OCI-LY3 (cell line): ENCODE data around the gene WDR26.

Experiments used
- H2AFZ ChIP-seq: fragments of 200-600, 300-600 bp; shearing (Covaris generic); 2 replicates; pipeline ENCODE4 v1.6.0; 2014; ENCODE audit warnings: antibody characterized with exemption, low read depth, low read length
- H3K27ac ChIP-seq: fragments of 200-600, 300-600 bp; sonication (generic); 2 replicates; pipeline ENCODE4 v1.5.1; 2014; ENCODE audit warnings: mild to moderate bottlenecking, low read length, moderate library complexity, mixed read lengths
- H3K27me3 ChIP-seq: fragments of 200-600, 300-600 bp; sonication (generic); 2 replicates; pipeline ENCODE4 v1.6.1; 2014; ENCODE audit warnings: low read depth, low read length, mixed read lengths
- H3K36me3 ChIP-seq: fragments of 200-600, 300-600 bp; sonication (generic); replicated peaks from 2 replicates; pipeline ENCODE3; 2014; ENCODE audit warnings: low read depth, low read length, mixed read lengths
- H3K4me1 ChIP-seq: fragments of 300-600, 200-600 bp; sonication (generic); 2 replicates; pipeline ENCODE4 v1.6.1; 2014; ENCODE audit warnings: low read length, mixed read lengths
- H3K4me2 ChIP-seq: fragments of 200-600, 300-600 bp; sonication (generic); 2 replicates; pipeline ENCODE4 v1.6.1; 2014; ENCODE audit warnings: low read length, mixed read lengths
- H3K4me3 ChIP-seq: fragments of 300-600, 200-600 bp; sonication (generic); 2 replicates; pipeline ENCODE4 v1.5.1; 2014; ENCODE audit warnings: antibody characterized with exemption, mild to moderate bottlenecking, low read length, moderate library complexity
- H3K79me2 ChIP-seq: fragments of 300-600, 200-600 bp; shearing (Covaris generic); 2 replicates; pipeline ENCODE4 v1.6.1; 2014; ENCODE audit warnings: mild to moderate bottlenecking, low read length, mixed read lengths
- H3K9ac ChIP-seq: fragments of 300-600, 200-600 bp; shearing (Covaris generic); 2 replicates; pipeline ENCODE4 v1.6.0; 2014; ENCODE audit warnings: mild to moderate bottlenecking, low read length, moderate library complexity
- H3K9me3 ChIP-seq: fragments of 200-600, 300-600 bp; shearing (Covaris generic); 2 replicates; pipeline ENCODE4 v1.6.1; 2014; ENCODE audit warnings: low read length, mixed read lengths; ENCODE audit not compliant: insufficient read depth
- H4K20me1 ChIP-seq: fragments of 200-600, 300-600 bp; sonication (generic); 2 replicates; pipeline ENCODE4 v1.6.1; 2016; ENCODE audit warnings: low read length, mixed read lengths; ENCODE audit not compliant: insufficient read depth
- EZH2phosphoT487 ChIP-seq: fragments of 200-600 bp; shearing (Covaris generic); IDR thresholded peaks from 2 replicates; pipeline ENCODE4 v1.6.1; 2018; ENCODE audit warnings: antibody characterized with exemption, mixed run types, low read depth
- TF ChIP-seq, protein P1 (sequence below): fragments of 200-600, 300-600 bp; sonication (generic); IDR thresholded peaks from 2 replicates; pipeline ENCODE4 v1.5.1; 2014; ENCODE audit warnings: antibody characterized with exemption, low read length, low read depth

Gene WDR26

DNA sequence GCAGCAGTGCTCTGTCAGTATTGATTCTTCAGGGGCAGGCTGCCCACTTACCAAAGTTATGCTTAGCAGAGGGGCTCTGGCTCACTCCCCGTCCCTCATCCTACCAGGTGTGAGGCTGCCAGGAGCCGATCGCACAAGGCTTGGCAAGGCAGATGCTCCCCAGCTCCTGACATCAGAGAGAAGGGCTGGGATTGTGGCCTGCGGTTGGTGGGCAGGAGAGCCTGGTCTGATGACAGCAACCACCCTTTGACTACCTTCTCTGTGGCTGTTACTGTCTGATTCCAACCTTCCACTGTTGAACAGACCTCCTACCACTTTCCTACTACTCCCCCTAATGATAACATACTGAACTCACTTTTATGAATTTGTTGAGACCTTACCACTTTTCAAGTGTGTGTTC, 23.7 kb upstream of the WDR26 start:
- Histone ChIP-seq H3K9me3 (no peaks in the 10 kb centered on the region), H3K27ac (no peak overlapping the region), H3K79me2 (no peaks in the 10 kb centered on the region), H3K4me1 (peaks cover 5% of the 10 kb centered on the region; the same call in 1 of the 2 replicates), H3K36me3 (peaks cover 7% of the 10 kb centered on the region), H2AFZ (no peak overlapping the region), H3K4me3 (no peak overlapping the region), H3K27me3 (no peaks in the 10 kb centered on the region), H3K9ac (no peak overlapping the region), H3K4me2 (no peak overlapping the region), H4K20me1 (no peaks in the 10 kb centered on the region)
- TF ChIP-seq, protein P1, sequence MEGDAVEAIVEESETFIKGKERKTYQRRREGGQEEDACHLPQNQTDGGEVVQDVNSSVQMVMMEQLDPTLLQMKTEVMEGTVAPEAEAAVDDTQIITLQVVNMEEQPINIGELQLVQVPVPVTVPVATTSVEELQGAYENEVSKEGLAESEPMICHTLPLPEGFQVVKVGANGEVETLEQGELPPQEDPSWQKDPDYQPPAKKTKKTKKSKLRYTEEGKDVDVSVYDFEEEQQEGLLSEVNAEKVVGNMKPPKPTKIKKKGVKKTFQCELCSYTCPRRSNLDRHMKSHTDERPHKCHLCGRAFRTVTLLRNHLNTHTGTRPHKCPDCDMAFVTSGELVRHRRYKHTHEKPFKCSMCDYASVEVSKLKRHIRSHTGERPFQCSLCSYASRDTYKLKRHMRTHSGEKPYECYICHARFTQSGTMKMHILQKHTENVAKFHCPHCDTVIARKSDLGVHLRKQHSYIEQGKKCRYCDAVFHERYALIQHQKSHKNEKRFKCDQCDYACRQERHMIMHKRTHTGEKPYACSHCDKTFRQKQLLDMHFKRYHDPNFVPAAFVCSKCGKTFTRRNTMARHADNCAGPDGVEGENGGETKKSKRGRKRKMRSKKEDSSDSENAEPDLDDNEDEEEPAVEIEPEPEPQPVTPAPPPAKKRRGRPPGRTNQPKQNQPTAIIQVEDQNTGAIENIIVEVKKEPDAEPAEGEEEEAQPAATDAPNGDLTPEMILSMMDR: no peak
- TF ChIP-seq EZH2phosphoT487: no peak

DNA sequence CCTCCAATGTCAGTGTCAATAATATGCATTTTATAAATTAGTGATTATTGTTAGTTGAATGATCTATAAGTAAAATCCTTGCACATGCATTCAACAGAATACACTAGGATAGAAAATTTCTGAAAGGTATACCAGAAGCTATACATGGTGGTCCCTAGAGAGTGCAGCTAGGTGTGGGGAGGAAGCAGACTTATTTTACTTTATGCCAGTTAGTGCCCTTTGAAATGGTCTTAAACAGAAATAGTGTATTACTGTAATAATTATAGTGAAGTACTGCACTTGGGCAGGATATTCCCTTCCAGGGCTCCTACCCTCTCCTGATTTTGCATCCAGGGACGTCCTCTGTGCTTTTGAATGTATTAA, 23.2 kb upstream of the WDR26 start:
- no peaks in the 10 kb centered on the region for H3K27me3 ChIP-seq
- TF ChIP-seq, protein P1: no peak; the same call in 1 of the 2 replicates
- no peak for TF ChIP-seq EZH2phosphoT487
- H3K4me2 ChIP-seq: no peak overlapping the region
- H3K9me3 ChIP-seq: no peaks in the 10 kb centered on the region
- H3K27ac ChIP-seq: no peak overlapping the region
- no peak overlapping the region for H3K4me3 ChIP-seq
- no peaks in the 10 kb centered on the region for H3K79me2 ChIP-seq
- H3K4me1 ChIP-seq: peaks cover 5% of the 10 kb centered on the region; the same call in 1 of the 2 replicates
- H4K20me1 ChIP-seq: no peaks in the 10 kb centered on the region
- peaks cover 7% of the 10 kb centered on the region for H3K36me3 ChIP-seq
- H2AFZ ChIP-seq: no peak overlapping the region
- H3K9ac ChIP-seq: no peak overlapping the region

DNA sequence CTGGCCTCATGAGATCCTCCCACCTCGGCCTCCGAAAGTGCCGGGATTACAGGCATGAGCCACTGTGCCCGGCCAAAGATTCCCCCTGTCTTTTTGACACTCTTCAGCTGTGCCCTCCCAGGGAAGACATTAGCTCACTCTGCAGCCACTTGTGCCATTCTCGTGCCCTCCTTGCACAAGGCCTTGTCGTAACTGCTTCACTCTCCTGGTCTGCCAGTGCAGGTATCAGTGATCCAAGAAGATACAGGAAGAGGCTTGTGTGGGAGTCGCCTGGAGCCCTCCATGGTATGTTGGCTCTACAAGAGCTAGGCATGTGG, 22.0 kb upstream of the WDR26 start:
- H2AFZ ChIP-seq: no peak overlapping the region
- no peak overlapping the region for H3K4me3 ChIP-seq
- no peaks in the 10 kb centered on the region for H3K9me3 ChIP-seq
- no peak overlapping the region for H3K27ac ChIP-seq
- peaks cover 7% of the 10 kb centered on the region for H3K36me3 ChIP-seq
- H4K20me1 ChIP-seq: no peaks in the 10 kb centered on the region
- no peak overlapping the region for H3K4me2 ChIP-seq
- TF ChIP-seq EZH2phosphoT487: no peak
- TF ChIP-seq, protein P1: no peak
- H3K27me3 ChIP-seq: no peaks in the 10 kb centered on the region
- H3K9ac ChIP-seq: no peak overlapping the region
- peaks cover 5% of the 10 kb centered on the region; the same call in 1 of the 2 replicates for H3K4me1 ChIP-seq
- no peaks in the 10 kb centered on the region for H3K79me2 ChIP-seq

DNA sequence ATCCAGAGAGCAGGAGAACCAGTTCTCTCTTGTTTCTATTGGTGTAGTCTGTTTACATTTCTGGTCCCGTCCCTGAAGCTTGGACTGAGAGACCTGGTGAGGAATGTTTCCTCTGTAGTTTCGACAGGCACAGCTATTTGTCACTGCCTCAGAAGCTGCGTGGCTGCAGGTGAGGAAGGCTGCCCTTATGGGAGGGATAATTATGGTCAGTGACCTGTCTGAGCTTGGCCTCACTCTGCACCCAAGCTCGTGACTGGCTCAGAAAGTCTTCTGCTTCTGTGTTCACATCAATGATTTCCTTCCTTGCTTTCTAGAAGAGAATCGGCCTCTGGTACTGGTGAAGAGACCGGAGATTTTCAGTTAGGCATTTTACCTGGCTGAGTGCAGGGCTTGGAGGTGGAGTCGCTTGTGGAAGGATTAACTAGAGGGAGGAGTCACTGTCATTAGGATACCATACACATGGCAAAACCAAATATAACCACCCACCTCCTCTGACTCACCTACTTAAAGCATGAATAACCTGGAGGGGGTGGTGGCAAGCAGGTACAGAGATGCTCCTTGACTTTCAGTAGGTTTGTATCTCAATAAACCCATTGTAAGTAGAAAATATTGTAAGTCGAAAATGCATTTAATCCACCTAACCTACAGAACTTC, 19.9 kb upstream of the WDR26 start:
- no peak overlapping the region for H3K4me2 ChIP-seq
- no peaks in the 10 kb centered on the region for H3K27me3 ChIP-seq
- peaks cover 4% of the 10 kb centered on the region for H3K36me3 ChIP-seq
- no peak overlapping the region for H3K27ac ChIP-seq
- H3K9me3 ChIP-seq: no peaks in the 10 kb centered on the region
- peaks cover 5% of the 10 kb centered on the region; the same call in 1 of the 2 replicates for H3K4me1 ChIP-seq
- no peak overlapping the region for H3K9ac ChIP-seq
- H4K20me1 ChIP-seq: no peaks in the 10 kb centered on the region
- TF ChIP-seq, protein P1: no peak
- TF ChIP-seq EZH2phosphoT487: no peak
- H3K4me3 ChIP-seq: no peak overlapping the region
- no peak overlapping the region for H2AFZ ChIP-seq
- H3K79me2 ChIP-seq: no peaks in the 10 kb centered on the region
